OCI-LY3 (cell line): ENCODE data around the gene ATP5IF1.

Experiments
- H2AFZ ChIP-seq: fragments of 200-600, 300-600 bp; shearing (Covaris generic); 2 replicates; pipeline ENCODE4 v1.6.0; 2014; ENCODE audit warnings: antibody characterized with exemption, low read depth, low read length
- H3K27ac ChIP-seq: fragments of 200-600, 300-600 bp; sonication (generic); 2 replicates; pipeline ENCODE4 v1.5.1; 2014; ENCODE audit warnings: mild to moderate bottlenecking, low read length, moderate library complexity, mixed read lengths
- H3K27me3 ChIP-seq: fragments of 200-600, 300-600 bp; sonication (generic); 2 replicates; pipeline ENCODE4 v1.6.1; 2014; ENCODE audit warnings: low read depth, low read length, mixed read lengths
- H3K36me3 ChIP-seq: fragments of 200-600, 300-600 bp; sonication (generic); replicated peaks from 2 replicates; pipeline ENCODE3; 2014; ENCODE audit warnings: low read depth, low read length, mixed read lengths
- H3K4me1 ChIP-seq: fragments of 300-600, 200-600 bp; sonication (generic); 2 replicates; pipeline ENCODE4 v1.6.1; 2014; ENCODE audit warnings: low read length, mixed read lengths
- H3K4me2 ChIP-seq: fragments of 200-600, 300-600 bp; sonication (generic); 2 replicates; pipeline ENCODE4 v1.6.1; 2014; ENCODE audit warnings: low read length, mixed read lengths
- H3K4me3 ChIP-seq: fragments of 300-600, 200-600 bp; sonication (generic); 2 replicates; pipeline ENCODE4 v1.5.1; 2014; ENCODE audit warnings: antibody characterized with exemption, mild to moderate bottlenecking, low read length, moderate library complexity
- H3K79me2 ChIP-seq: fragments of 300-600, 200-600 bp; shearing (Covaris generic); 2 replicates; pipeline ENCODE4 v1.6.1; 2014; ENCODE audit warnings: mild to moderate bottlenecking, low read length, mixed read lengths
- H3K9ac ChIP-seq: fragments of 300-600, 200-600 bp; shearing (Covaris generic); 2 replicates; pipeline ENCODE4 v1.6.0; 2014; ENCODE audit warnings: mild to moderate bottlenecking, low read length, moderate library complexity
- H3K9me3 ChIP-seq: fragments of 200-600, 300-600 bp; shearing (Covaris generic); 2 replicates; pipeline ENCODE4 v1.6.1; 2014; ENCODE audit warnings: low read length, mixed read lengths; ENCODE audit not compliant: insufficient read depth
- H4K20me1 ChIP-seq: fragments of 200-600, 300-600 bp; sonication (generic); 2 replicates; pipeline ENCODE4 v1.6.1; 2016; ENCODE audit warnings: low read length, mixed read lengths; ENCODE audit not compliant: insufficient read depth
- CTCF ChIP-seq: fragments of 200-600, 300-600 bp; sonication (generic); IDR thresholded peaks from 2 replicates; pipeline ENCODE4 v1.5.1; 2014; ENCODE audit warnings: antibody characterized with exemption, low read length, low read depth
- EZH2phosphoT487 ChIP-seq: fragments of 200-600 bp; shearing (Covaris generic); IDR thresholded peaks from 2 replicates; pipeline ENCODE4 v1.6.1; 2018; ENCODE audit warnings: antibody characterized with exemption, mixed run types, low read depth

The ATP5IF1 gene

DNA sequence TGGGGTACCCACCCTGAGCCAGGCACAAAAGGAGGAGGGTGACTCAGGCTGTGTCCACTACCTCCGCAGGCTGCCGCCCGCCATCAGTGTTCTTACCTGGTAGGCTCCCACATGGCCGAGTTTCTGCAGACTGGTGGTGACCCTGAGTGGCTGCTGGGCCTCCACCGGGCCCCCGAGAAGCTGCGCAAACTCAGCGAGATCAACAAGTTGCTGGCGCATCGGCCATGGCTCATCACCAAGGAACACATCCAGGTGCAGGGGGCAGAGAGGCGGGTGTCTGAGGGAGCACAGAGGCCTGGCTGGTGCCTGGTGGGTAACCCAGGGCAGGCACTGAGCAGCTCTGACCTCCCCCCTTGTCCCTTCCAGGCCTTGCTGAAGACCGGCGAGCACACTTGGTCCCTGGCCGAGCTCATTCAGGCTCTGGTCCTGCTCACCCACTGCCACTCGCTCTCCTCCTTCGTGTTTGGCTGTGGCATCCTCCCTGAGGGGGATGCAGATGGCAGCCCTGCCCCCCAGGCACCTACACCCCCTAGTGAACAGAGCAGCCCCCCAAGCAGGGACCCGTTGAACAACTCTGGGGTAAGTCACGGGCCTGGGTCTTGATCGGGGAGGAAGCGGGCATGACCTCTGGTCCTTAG lies 36.4 kb downstream of the ATP5IF1 start:
- Histone ChIP-seq H3K9me3 (no peaks in the 10 kb centered on the region), H2AFZ (no peak overlapping the region), H3K79me2 (peaks cover under 1% of the 10 kb centered on the region; the same call in 1 of the 2 replicates), H4K20me1 (0 out of 2 replicates have a peak, but pooled peaks cover 5% of the 10 kb centered on the region), H3K4me3 (no peak overlapping the region), H3K36me3 (no peaks in the 10 kb centered on the region), H3K4me1 (no peaks in the 10 kb centered on the region), H3K27me3 (no peaks in the 10 kb centered on the region), H3K9ac (no peak overlapping the region), H3K27ac (no peak overlapping the region), H3K4me2 (no peak overlapping the region)
- TF ChIP-seq EZH2phosphoT487 (no peak), CTCF (no peak)

GRCh38 chr1:28273216-28273860 lies 37.4 kb downstream of the ATP5IF1 start:
- H3K4me1 ChIP-seq, result no peaks in the 10 kb centered on the region
- no peaks in the 10 kb centered on the region for H3K36me3 ChIP-seq
- no peaks in the 10 kb centered on the region for H4K20me1 ChIP-seq
- no peak overlapping the region for H3K4me2 ChIP-seq
- no peaks in the 10 kb centered on the region for H3K27me3 ChIP-seq
- no peak overlapping the region for H2AFZ ChIP-seq
- H3K79me2 ChIP-seq, result no peaks in the 10 kb centered on the region
- TF ChIP-seq EZH2phosphoT487, result no peak
- no peaks in the 10 kb centered on the region for H3K9me3 ChIP-seq
- H3K27ac ChIP-seq, result no peak overlapping the region
- no peak overlapping the region for H3K4me3 ChIP-seq
- no peak overlapping the region for H3K9ac ChIP-seq

GRCh38 chr1:28278763-28279162 lies 42.8 kb downstream of the ATP5IF1 start:
- no peak overlapping the region for H3K4me2 ChIP-seq
- H3K9me3 ChIP-seq, result no peaks in the 10 kb centered on the region
- no peaks in the 10 kb centered on the region for H3K27me3 ChIP-seq
- no peaks in the 10 kb centered on the region for H4K20me1 ChIP-seq
- peaks cover 7% of the 10 kb centered on the region; the same call in 1 of the 2 replicates for H3K4me1 ChIP-seq
- H3K27ac ChIP-seq, result no peak overlapping the region
- H3K4me3 ChIP-seq, result no peak overlapping the region
- no peaks in the 10 kb centered on the region for H3K36me3 ChIP-seq
- no peak overlapping the region for H2AFZ ChIP-seq
- no peak overlapping the region for H3K9ac ChIP-seq
- TF ChIP-seq CTCF (no peak), EZH2phosphoT487 (no peak)
- no peaks in the 10 kb centered on the region for H3K79me2 ChIP-seq

DNA sequence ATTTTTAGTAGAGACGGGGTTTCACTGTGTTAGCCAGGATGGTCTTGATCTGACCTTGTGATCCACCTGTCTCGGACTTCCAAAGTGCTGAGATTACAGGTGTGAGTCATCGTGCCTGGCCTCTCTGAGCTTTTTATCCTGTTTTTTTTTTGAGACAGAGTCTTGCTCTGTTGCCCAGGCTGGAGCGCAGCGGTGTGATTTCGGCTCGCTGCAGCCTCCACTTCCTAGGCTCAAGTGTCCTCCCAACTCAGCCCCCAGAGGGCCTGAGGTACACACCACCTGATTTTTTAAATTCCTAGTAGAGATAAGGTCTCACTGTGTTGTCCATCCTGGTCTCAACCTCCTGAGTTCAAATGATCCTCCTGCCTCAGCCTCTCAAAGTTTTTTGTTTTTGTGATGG lies 43.8 kb downstream of the ATP5IF1 start:
- H3K36me3 ChIP-seq, result no peaks in the 10 kb centered on the region
- H2AFZ ChIP-seq, result no peak overlapping the region
- no peaks in the 10 kb centered on the region for H3K9me3 ChIP-seq
- H3K4me3 ChIP-seq, result no peak overlapping the region
- H3K4me2 ChIP-seq, result no peak overlapping the region
- no peak overlapping the region for H3K9ac ChIP-seq
- no peaks in the 10 kb centered on the region for H3K27me3 ChIP-seq
- TF ChIP-seq EZH2phosphoT487 (no peak), CTCF (no peak)
- H3K27ac ChIP-seq, result no peak overlapping the region
- H3K4me1 ChIP-seq, result peaks cover 7% of the 10 kb centered on the region; the same call in 1 of the 2 replicates
- H4K20me1 ChIP-seq, result no peaks in the 10 kb centered on the region
- H3K79me2 ChIP-seq, result no peaks in the 10 kb centered on the region
